Measurements from ENCODE around the gene PID1.

PID1 gene

GRCh38 chr2:229162015-229162414 is 109.1 kb downstream of the PID1 start:
- DNase-seq, result no peak

GRCh38 chr2:229160984-229161383 is 110.1 kb downstream of the PID1 start:
- DNase-seq, result no peak

DNA sequence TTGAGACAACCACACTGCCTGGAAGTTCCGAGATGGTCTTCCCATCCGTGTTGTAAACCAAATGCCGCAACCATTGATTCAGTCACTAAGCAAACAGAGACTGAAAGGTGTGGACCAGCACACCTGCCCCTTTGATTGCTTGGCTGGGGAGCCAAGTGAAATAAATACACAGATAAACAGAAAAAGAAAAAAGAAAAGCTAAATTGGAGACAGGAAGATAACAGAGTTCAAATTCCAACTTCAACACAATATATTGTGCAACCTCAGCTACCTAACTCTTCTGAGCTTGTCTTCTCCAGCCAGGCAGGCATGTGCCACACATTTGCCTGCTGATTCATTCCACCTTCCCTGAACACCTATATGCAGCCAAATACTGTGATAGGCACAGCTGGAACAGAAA is 110.9 kb downstream of the PID1 start:
- no peak for DNase-seq

DNA sequence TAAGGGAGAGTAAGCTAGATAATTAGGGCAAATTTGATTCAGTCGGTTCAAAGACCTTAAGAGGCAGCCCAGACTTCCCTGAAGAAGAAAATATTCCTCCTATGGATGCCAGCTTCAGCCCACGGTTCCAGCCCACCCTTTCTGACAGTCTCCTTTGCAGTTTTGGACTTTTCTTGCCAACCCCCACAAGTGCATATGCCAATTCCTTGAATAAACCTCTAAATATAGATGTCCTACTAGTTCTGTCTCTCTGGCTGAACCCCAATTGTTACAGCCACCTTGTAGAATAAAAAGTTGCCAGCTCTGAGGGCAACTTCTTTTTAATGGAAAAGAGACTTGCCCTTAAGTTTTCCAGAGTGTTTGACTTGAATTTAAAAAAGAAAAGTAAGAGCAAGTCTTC is 111.7 kb downstream of the PID1 start:
- no peak for DNase-seq

- DNase-seq, result no peak
These were observed 116.7 kb downstream of the PID1 start for GRCh38 chr2:229154381-229154780.

DNA sequence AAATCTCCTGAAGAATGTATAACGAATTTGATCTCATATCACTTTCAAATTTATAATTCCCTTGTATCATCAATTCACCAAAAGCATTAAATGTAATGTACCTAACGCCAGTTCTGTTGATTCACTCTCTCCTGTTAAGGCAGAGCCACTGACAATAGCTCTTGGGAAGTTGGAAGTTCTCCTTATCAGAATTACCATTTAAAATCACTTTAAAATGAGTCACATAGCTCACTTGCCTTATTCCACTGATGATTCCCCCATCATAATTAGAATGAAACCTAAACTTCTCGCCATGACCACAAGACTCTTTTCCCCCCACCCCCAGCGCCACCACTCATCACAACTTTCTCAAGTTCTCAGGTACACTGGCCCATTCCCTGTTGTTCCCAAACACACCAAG is 117.1 kb downstream of the PID1 start:
- DNase-seq, result no peak

DNA sequence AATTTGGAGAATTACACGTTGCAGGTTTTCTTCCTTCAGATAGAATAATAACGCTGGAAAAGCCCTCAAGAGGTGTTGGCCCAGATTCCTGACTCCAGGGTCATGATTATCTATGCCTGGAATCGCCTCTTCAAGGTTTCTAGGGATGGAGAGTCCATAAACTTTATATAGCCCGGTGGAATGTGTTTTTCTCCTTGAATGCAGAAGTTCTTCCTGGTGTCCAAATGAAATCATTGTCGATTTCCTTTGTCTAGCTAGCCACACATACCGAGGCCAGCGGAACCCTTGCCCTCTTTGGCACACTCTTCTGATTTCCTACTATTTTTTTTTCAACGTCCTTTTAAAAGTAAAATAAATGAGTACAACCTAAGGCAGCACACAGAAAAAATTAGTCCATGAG is 117.8 kb downstream of the PID1 start:
- no peak for DNase-seq

DNA sequence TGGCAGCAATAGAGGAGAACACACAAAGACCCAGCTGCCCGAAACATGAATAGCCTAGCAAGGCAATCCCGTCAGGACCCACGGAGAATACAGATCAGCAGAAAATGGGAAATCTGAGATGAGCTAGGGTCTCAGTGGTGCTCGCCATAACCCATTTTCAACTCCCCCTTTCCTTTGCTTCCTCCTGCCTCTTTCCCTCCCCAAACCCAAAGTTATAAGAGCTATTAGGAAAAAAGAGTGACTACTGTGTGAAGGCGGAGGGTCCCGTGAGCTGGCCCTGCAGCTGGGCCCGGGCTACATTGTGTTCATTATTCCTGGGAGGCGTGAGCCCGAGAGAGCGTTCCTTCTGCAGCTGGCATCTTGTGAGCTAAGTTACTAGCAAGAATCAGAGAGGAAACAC is 118.4 kb downstream of the PID1 start:
- DNase-seq, result no peak

DNA sequence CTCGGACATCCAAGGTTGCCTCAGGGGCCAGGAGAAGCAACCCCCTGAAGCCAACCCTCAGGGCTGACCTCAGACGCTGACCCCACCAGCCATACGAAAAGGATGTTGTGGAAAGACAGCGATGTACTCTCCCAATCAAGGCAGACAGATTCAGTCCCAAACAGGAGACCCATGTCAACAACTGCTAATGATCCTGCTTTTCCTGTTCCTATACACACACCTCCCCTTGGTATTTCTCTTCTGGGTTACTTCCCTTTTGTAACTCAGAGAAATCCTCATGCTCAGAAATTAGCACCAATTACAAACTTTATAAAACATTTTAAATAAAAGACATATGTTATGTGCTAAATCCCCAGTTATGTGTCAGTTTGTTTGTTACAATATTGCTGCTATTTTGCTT is 120.8 kb downstream of the PID1 start:
- DNase-seq, result no peak

DNA sequence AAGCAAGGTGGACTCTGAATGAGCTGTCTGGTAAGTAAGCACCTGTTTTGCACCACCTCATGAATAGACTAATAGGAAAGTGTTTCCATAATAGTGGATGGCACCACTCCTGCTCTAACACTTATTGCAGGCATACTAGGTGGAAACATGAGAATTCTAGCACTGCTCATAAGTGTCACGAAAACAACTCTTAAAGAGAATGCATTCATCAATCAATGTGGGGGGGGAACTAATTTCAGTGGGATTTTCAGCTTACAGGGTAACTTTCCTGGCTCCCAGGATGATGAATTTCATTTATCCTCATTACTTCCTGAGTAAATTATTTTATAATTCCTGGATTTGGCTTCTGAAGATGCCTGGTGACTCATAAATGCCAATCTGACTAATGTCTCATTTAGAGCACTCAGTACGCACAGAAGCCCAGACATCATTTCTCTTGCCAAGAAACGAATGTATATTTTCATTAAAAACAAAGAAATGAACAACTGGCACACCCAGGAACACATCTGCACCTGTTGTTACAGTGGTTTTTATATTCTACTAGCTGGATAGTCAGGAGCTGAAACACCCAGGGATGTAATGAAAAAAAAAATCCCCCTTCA is 129.6 kb downstream of the PID1 start:
- DNase-seq, result no peak

- no peak for DNase-seq
These were observed 133.4 kb downstream of the PID1 start for GRCh38 chr2:229137639-229138038.

DNA sequence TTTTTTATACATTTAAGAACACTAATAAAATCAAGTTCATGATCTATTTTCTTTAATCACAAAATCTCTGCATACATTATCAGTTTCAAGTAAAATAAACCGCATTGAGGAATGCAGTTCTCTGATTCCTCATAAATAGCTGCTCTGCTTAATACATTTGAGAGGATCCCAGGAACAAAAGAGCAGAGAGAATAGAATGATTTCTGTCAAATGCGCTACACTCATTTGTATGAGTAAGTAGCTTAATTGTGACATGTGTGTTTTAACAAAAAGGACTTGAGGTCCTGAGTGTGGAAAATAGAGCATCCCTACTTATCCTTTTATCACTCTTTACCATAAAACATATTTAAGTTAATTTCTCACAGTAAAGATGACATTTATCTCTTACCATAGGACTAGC is 134.0 kb downstream of the PID1 start:
- DNase-seq, result no peak

DNA sequence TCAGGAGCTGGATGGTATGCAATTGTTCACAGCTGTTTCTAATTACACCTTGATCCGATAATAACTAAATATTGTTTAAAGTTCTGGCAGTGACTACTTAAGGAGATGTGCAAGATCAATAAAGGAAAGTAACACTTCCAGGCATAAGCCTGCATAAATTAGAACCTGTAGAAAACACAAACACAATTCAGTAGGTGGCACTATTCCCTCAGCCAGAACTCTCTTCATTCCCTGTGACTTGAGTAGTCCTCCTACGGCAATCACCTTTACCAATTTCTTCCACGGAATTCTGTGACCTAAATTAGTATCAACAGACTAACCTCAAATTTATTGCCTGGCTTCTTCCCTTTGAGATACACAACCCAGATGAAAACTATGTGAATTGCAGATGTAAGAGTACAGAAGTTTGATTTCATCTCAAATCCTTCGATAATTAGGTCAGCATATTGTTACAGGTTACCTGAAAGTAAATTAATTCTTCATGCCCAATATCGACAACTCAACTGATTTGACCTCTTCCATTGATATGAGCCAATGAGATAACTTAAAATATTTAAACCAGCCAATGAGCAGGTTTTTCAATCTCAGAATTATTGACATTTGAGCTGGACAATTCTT is 137.8 kb downstream of the PID1 start:
- peak; percentile 1 for DNase-seq

GRCh38 chr2:229132236-229132635 is 138.9 kb downstream of the PID1 start:
- no peak for DNase-seq

DNA sequence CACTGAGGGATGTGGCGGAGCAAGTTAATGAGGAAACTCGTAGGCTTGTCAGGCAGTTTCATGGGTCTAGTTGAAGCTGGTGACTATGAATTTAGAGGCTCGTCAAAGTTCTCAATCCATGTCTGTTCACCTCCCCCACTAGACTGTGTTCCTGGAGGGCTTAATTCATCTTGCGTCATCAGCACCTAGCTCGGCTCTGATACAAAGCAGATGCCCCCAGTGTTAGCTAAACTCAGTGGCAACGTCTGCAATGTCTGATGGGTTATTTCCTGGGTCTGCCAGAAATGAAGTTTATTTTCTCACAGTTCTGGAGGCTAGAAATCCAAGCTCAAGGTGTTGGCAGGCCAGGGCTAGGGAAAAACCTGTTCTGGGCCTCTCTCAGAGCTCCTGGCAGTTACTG is 140.6 kb downstream of the PID1 start:
- no peak for DNase-seq

DNA sequence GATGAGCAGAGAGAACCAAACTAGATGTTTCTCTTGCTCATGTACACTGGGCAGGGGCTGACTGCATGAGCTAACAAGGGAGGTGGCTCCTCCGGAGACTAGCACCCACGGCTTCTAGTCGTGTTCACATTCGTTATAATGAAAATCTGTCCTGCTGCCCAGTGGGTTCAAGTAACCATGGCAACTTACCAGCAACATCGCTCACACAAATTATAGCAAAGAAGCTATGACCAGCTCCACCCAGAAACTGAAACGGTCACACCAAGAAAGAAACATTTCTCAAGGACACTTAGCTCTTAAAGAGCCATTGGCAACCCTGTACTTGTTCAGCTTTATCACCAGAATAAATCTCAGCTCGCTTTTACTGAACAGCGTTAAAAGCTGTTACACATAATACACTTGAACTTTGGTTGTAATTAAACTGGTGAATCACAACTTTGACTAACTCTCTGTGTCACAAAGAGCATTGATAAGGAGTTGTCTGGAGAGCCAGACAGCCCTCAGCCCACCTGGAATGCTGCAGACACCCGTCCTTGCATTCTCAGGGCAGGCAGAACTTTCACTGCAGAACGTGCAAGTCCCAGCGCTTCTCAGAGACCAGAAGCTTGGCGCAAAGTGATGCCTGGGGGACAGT is 141.2 kb downstream of the PID1 start:
- no peak for DNase-seq

DNA sequence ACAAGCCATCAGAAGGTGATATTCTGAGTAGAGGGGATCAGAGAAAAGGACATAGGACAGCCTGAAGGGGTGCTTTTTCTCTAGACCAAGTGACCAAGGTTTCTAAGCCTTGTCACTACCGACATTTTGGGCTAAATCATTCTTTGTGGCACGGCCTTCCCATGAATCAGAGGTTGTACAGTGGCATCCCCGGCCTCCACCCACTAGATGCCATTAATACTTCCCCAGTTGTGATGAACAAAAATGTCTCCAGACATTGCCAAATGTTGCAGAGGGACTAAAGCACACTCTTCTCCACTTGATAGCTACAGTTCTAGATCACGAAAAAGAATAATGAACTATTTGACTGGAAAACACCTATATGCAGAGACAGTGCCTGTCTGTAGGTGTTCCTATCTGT is 143.6 kb downstream of the PID1 start:
- no peak for DNase-seq

- DNase-seq, result no peak
These were observed 145.0 kb downstream of the PID1 start for GRCh38 chr2:229126066-229126465.

DNA sequence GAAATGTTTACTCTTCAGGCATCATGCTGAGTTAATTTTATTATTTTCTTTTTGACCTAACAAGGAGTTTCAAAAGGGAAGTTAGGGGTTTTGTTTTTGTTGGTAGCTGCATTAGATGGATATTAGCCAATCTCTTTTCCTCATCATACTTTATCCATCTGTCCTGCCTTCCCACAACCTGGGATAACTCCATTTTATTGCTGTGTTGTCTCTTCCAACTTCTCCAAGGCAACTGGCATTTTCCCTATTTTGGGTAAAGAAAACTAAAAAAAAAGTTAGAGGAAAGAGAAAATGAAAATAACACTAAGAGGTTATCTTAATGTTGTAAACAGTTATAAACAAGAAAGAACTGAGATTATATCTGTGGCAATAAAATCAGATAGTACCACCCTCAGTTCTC is 147.0 kb downstream of the PID1 start:
- DNase-seq, result no peak

DNA sequence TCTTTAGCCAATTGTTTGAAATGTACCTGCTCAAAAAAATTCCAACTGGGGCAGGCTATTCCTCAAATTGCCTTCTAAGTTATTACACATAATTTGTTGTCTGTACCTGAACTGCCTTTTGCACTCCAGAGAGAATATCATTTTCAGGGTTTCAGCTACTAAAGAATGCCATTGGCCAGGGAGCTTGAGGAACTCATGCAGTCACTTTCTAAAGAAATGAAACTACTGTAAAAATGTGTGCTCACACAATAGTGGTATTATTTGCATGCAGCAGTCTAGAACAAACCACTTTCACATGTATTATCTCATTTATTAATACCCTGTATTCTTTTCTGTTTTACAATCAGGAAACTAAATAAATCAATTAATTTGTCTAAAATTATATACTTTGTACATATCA is 152.2 kb downstream of the PID1 start:
- no peak for DNase-seq

DNA sequence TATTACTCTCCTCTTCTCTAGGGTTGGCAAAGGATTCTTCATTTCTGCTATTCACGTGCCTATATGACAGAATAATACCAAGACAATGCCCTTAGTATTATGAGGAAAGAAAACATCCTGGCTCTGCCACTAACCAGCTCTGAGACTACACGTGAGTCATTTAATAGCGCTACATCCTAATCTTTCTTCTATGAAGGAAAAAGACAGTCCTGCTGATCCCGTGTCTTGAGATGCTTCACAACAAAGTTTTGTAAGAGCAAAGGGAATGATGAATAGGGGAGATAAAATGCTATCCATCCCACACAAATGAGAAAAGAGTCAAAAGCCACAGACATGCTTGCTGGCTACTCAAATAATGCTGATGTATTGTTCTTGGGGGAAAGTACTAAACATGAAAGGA is 152.8 kb downstream of the PID1 start:
- no peak for DNase-seq

GRCh38 chr2:229111744-229112143 is 159.3 kb downstream of the PID1 start:
- DNase-seq, result no peak

DNA sequence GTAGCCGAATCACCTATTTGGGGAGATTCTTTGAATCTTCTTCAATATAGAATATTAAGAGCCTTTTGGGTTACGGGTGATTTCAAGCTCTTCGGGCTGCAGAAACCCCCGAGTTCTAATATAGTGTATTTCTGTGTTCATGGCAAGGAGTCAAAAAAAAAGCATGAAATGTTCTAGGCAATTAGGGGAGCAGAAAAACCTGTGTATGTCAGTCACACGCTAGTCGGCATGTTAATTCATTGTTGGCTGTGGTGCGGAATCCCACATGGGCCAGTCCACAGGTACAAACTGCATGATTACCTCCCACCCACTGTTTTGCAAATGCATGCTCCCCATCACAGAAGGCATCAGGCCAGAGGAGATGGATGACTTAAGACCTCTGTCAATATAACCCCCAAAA is 161.9 kb downstream of the PID1 start:
- DNase-seq, result no peak

DNA sequence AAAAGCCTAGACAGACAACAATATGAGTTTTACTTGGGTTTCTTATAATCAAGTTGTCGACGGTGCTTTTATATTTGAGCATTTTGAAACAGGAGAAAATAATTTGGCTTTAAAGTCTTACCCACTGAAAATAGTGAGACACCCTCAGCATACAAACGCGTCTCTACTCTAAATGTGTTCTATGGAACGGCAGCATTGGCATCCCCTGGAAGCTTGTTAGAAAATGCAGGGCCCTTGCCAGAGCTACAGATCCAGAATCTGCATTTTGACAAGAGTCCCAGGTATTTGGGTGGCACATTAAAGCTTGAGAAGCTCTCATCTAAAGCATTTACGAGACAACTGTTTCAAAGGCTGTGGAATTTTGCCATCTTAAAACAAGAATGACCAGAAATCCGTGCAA is 163.5 kb downstream of the PID1 start:
- no peak for DNase-seq

DNA sequence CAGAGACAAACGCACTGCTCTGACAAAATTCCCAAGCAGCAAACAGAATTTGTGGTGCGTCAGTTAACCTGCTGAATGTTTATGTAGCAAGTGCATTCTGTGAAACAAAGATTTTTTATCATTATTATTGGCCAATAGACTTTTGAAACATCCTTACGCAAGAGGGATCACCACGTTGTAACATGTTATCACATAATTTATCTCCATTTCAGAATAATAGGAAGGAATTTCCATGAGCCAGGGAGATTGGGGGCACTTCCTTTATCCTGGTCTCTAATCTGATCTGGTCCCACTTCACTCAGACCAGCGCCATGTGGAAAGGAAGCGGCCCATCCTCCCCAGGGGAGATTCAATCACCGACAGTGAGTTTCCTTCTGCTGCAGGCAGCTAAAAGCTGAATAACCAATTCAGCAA is 166.1 kb downstream of the PID1 start:
- DNase-seq, result no peak

Data from NCI-H524 treated with DMSO at 0.1 percent for 48 hours (cell line).